Hepatocyte (in vitro differentiated cells): ENCODE results near the gene RPL26. TPM values are rescaled to one million over a fixed set of nuclear protein-coding genes. Genes with fewer than 3 reads are reported as not detected.
"Not testable (repeated sequence)": the region's sequence is repeated elsewhere in the genome, so short reads cannot be mapped to it uniquely, and the experiment has no call there.

Experiments used
- DNase-seq: peaks from one replicate; pipeline ENCODE4 v3.0.0-alpha.2; 2016; ENCODE audit warnings: low spot score
- H2AFZ ChIP-seq: fragments of 200-600 bp; sonication (generic); 2 replicates; pipeline ENCODE4 v1.6.0; 2016; ENCODE audit warnings: antibody characterized with exemption, mild to moderate bottlenecking
- H3K27ac ChIP-seq: fragments of 200-600 bp; sonication (generic); 2 replicates; pipeline ENCODE4 v1.5.1; 2016; ENCODE audit warnings: mild to moderate bottlenecking
- H3K27me3 ChIP-seq: fragments of 200-600 bp; sonication (generic); 2 replicates; pipeline ENCODE4 v1.6.1; 2016
- H3K36me3 ChIP-seq: fragments of 200-600 bp; sonication (generic); replicated peaks from 2 replicates; pipeline ENCODE4 v1.5.1; 2016; ENCODE audit warnings: low read depth; ENCODE audit not compliant: insufficient read depth
- H3K4me1 ChIP-seq: fragments of 200-600 bp; sonication (generic); 2 replicates; pipeline ENCODE4 v1.5.1; 2016; ENCODE audit warnings: mild to moderate bottlenecking, moderate library complexity; ENCODE audit not compliant: insufficient read depth
- H3K4me2 ChIP-seq: fragments of 200-600 bp; sonication (generic); 2 replicates; pipeline ENCODE4 v1.6.0; 2016
- H3K4me3 ChIP-seq: fragments of 200-600 bp; sonication (generic); 2 replicates; pipeline ENCODE4 v1.5.1; 2016; ENCODE audit warnings: mild to moderate bottlenecking
- H3K79me2 ChIP-seq: fragments of 200-600 bp; sonication (generic); 2 replicates; pipeline ENCODE4 v1.6.0; 2017; ENCODE audit warnings: mild to moderate bottlenecking
- H3K9me2 ChIP-seq: fragments of 200-600 bp; sonication (generic); replicated peaks from 2 replicates; pipeline ENCODE4 v1.6.0; 2017; ENCODE audit warnings: mild to moderate bottlenecking; ENCODE audit not compliant: insufficient read depth
- H3K9me3 ChIP-seq: fragments of 200-600 bp; sonication (generic); 2 replicates; pipeline ENCODE4 v1.5.1; 2016; ENCODE audit warnings: low read depth, mild to moderate bottlenecking
- H4K20me1 ChIP-seq: fragments of 200-600 bp; sonication (generic); 2 replicates; pipeline ENCODE4 v1.6.0; 2016; ENCODE audit warnings: mild to moderate bottlenecking; ENCODE audit not compliant: insufficient read depth, poor library complexity, severe bottlenecking
- EZH2 ChIP-seq: fragments of 200-600 bp; sonication (generic); IDR thresholded peaks from 2 replicates; pipeline ENCODE4 v1.6.1; 2016; ENCODE audit warnings: antibody characterized with exemption, mild to moderate bottlenecking, borderline replicate concordance
- EZH2phosphoT487 ChIP-seq: fragments of 200-600 bp; sonication (generic); IDR thresholded peaks from one replicate; pipeline ENCODE4 v1.6.1; 2018; ENCODE audit warnings: antibody characterized with exemption, mild to moderate bottlenecking, low read depth, moderate library complexity; ENCODE audit not compliant: unreplicated experiment, severe bottlenecking
- WGBS: methylation state at CpG from one replicate; pipeline ENCODE4 v1.1.6; 2016; ENCODE audit warnings: low lambda C conversion rate; ENCODE audit errors: missing lambda C conversion rate; 5-methylcytosine and 5-hydroxymethylcytosine counted together
- polyA plus RNA-seq: library from polyadenylated mRNA; unstranded; fragments of >200 nt; fragmentation: Nextera tagmentation; extraction: Ambion mirVana; gene quantifications from 2 replicates; pipeline ENCODE4 v1.2.1, GENCODE V29; 2016
- total RNA-seq: library from RNA; depleted of rRNA; stranded (reverse); fragments of >200 nt; gene quantifications from 2 replicates; pipeline ENCODE4 v1.2.3, GENCODE V29; 2014
- TF ChIP-seq, protein P1 (sequence below): fragments of 200-600 bp; sonication (generic); IDR thresholded peaks from 2 replicates; pipeline ENCODE4 v1.5.1; 2016; ENCODE audit warnings: antibody characterized with exemption, mild to moderate bottlenecking; ENCODE audit not compliant: poor library complexity

The RPL26 gene
- total and polyA plus RNA-seq, 2 experiments from 2014 or later, result 411 to 3,628 TPM

DNA sequence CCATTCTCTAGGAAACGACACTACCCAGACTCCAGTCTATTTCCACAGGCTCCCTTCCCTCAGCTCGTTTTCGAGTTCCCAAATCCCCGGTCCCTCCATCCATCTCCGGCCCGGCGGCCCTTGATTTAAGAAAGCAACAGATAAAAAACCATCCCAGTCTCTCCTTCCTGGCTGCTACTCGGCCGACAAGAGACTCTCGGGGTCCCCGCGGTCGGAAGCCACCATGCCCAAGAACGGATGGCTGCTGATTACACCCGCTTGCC lies 182 bp downstream of the RPL26 start:
- no peak for TF ChIP-seq EZH2
- TF ChIP-seq, protein P1, sequence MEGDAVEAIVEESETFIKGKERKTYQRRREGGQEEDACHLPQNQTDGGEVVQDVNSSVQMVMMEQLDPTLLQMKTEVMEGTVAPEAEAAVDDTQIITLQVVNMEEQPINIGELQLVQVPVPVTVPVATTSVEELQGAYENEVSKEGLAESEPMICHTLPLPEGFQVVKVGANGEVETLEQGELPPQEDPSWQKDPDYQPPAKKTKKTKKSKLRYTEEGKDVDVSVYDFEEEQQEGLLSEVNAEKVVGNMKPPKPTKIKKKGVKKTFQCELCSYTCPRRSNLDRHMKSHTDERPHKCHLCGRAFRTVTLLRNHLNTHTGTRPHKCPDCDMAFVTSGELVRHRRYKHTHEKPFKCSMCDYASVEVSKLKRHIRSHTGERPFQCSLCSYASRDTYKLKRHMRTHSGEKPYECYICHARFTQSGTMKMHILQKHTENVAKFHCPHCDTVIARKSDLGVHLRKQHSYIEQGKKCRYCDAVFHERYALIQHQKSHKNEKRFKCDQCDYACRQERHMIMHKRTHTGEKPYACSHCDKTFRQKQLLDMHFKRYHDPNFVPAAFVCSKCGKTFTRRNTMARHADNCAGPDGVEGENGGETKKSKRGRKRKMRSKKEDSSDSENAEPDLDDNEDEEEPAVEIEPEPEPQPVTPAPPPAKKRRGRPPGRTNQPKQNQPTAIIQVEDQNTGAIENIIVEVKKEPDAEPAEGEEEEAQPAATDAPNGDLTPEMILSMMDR, result no peak
- TF ChIP-seq EZH2phosphoT487, result no peak
- peaks cover 44% of the 10 kb centered on the region for H3K79me2 ChIP-seq
- no peaks in the 10 kb centered on the region for H3K9me2 ChIP-seq
- peaks cover 29% of the 10 kb centered on the region for H4K20me1 ChIP-seq
- no peak for DNase-seq
- no peak overlapping the region for H2AFZ ChIP-seq
- peak overlapping the region; percentile 40 for H3K4me3 ChIP-seq
- H3K9me3 ChIP-seq, result no peaks in the 10 kb centered on the region
- H3K4me1 ChIP-seq, result peaks cover 27% of the 10 kb centered on the region
- H3K27ac ChIP-seq, result peak overlapping the region; percentile 82
- peak overlapping the region; percentile 77 for H3K4me2 ChIP-seq
- peaks cover 10% of the 10 kb centered on the region for H3K36me3 ChIP-seq
- under 1% methylated on average over 15 of the region's 15 CpGs for WGBS
- H3K27me3 ChIP-seq, result no peaks in the 10 kb centered on the region

DNA sequence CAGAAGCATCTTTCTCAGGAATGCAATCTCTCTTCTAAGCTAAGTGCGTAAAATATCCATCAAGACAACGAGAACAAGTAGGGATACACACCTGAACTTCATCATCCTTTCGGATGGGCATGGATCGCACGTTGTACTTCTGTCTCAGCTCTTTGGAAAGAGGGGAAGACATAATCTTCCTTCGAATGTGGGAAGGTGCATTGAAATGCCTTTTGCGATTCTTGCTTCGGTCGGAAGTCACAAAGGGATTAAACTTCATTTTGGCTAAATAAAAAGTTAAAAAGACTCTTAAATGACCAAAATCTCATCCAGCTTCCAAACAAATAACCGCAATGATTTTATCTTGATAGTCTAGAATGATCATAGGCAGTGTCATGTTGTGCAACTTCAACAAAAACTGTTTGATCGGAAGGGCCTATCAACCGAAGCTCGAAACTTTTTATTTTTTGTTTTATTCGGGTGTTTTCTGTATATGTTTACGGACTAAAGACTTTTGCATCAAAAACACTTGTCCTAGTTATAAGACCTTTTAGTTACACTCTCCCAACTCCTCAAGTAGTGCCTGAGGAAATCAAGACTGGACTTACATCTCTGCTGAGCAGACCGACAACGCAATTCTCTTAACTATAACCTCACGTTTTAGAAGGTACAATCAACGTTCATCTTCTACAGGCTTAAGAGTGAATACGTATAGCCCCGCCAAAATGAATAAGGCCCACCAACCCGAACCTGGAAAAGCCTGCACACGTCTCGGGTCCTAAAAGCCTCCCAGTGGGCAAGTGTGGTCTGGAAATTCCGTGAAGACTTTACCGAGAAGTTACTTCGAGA lies 727 bp downstream of the RPL26 start:
- 16% methylated on average over 27 of the region's 27 CpGs for WGBS
- no peaks in the 10 kb centered on the region for H3K27me3 ChIP-seq
- H3K9me2 ChIP-seq, result no peaks in the 10 kb centered on the region
- peaks cover 11% of the 10 kb centered on the region for H3K36me3 ChIP-seq
- H3K4me3 ChIP-seq, result peak overlapping the region; percentile 40
- no peak overlapping the region for H2AFZ ChIP-seq
- H4K20me1 ChIP-seq, result peaks cover 29% of the 10 kb centered on the region
- DNase-seq, result no peak
- peak overlapping the region; percentile 82 for H3K27ac ChIP-seq
- peaks cover 27% of the 10 kb centered on the region for H3K4me1 ChIP-seq
- TF ChIP-seq, protein P1, result no peak
- H3K4me2 ChIP-seq, result peak overlapping the region; percentile 77
- H3K79me2 ChIP-seq, result peaks cover 44% of the 10 kb centered on the region
- H3K9me3 ChIP-seq, result no peaks in the 10 kb centered on the region

DNA sequence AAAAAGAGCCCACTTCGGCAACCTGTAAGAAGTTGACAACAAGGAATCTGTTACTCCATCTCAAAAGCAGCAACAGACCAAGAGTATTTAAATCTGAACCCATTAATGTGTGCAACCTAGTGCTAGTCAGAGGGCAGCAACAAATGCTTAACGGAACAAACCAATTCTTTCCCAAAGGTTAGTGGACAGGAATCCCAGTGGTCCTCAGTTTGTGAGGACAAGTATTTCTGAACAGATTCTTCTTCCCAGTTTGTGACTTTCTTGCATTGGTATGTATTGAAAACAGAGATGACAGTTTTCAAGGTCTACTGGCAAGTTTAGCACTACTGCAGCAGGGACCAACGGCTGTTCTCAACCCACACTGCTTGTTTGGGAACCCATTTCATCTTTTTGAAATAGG lies 2.9 kb downstream of the RPL26 start:
- no peak for DNase-seq
- H4K20me1 ChIP-seq, result peaks cover 29% of the 10 kb centered on the region
- TF ChIP-seq, protein P1, result no peak
- no peak for TF ChIP-seq EZH2phosphoT487
- TF ChIP-seq EZH2, result no peak
- peaks cover 32% of the 10 kb centered on the region for H3K4me1 ChIP-seq
- H3K9me2 ChIP-seq, result no peaks in the 10 kb centered on the region
- no peak overlapping the region for H2AFZ ChIP-seq
- peaks cover 50% of the 10 kb centered on the region for H3K79me2 ChIP-seq
- peak overlapping the region; percentile 77 for H3K4me2 ChIP-seq
- H3K27me3 ChIP-seq, result no peaks in the 10 kb centered on the region
- H3K4me3 ChIP-seq, result no peak overlapping the region
- 83% methylated on average over 3 of the region's 3 CpGs for WGBS
- H3K9me3 ChIP-seq, result no peaks in the 10 kb centered on the region
- peaks cover 16% of the 10 kb centered on the region for H3K36me3 ChIP-seq
- no peak overlapping the region for H3K27ac ChIP-seq

DNA sequence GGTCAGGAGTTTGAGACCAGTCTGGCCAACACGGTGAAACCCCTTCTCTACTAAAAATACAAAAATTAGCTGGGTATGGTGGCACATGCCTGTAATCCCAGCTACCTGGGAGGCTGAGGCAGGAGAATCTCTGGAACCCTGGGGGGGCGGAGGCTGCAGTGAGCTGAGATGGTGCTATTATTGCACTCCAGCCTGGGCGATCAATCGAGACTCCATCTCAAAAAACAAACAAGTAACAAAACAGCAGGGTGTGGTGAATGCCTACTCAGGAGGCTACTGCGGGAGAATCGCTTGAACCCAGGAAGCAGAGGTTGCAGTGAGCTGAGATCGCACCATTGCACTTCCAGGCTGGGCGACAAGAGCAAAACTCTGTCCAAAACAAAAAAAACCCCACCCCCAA lies 4.9 kb downstream of the RPL26 start:
- not testable (repeated sequence) for H3K4me3 ChIP-seq, H3K4me2 ChIP-seq, H3K9me2 ChIP-seq, H3K27ac ChIP-seq, H2AFZ ChIP-seq, H3K27me3 ChIP-seq, H3K9me3 ChIP-seq, DNase-seq
- Histone ChIP-seq H4K20me1 (peaks cover 29% of the 10 kb centered on the region), H3K79me2 (peaks cover 53% of the 10 kb centered on the region), H3K36me3 (peaks cover 16% of the 10 kb centered on the region), H3K4me1 (peaks cover 26% of the 10 kb centered on the region)
- WGBS, result 95% methylated on average over 8 of the region's 8 CpGs
